ENCODE measurements around the gene ARHGAP26. TPM values are rescaled to one million over a fixed set of nuclear protein-coding genes. Genes with fewer than 3 reads are reported as not detected.

Gene ARHGAP26
- total RNA-seq, 2 donors from 2014 or later, result 27.5 to 80.7 TPM

GRCh38 chr5:143165049-143165880, 395.1 kb downstream of the ARHGAP26 start:
- no peak overlapping the region for H3K4me3 ChIP-seq
- H3K27ac ChIP-seq, result no peak overlapping the region
- DNase-seq (ENCODE audit: low spot score) (no peak), ATAC-seq (ENCODE audit: insufficient number of reproducible peaks, low FRiP score, low read depth) (no peak)
- no peaks in the 10 kb centered on the region for H3K9me3 ChIP-seq
- no peaks in the 10 kb centered on the region for H3K36me3 ChIP-seq
- H3K4me1 ChIP-seq (ENCODE audit: control insufficient read depth in 1 of 2, low read depth in 2 of 2), result peaks cover 0 to 8% of the 10 kb centered on the region in 2 donors
- no peak for TF ChIP-seq CTCF (IDR thresholded peaks at IDR 0.05)
- no peaks in the 10 kb centered on the region for H3K27me3 ChIP-seq (replicated peaks; ENCODE audit: insufficient read depth)

GRCh38 chr5:143166090-143166489, 395.9 kb downstream of the ARHGAP26 start:
- no peaks in the 10 kb centered on the region for H3K36me3 ChIP-seq
- no peak overlapping the region for H3K4me3 ChIP-seq
- H3K27me3 ChIP-seq (replicated peaks; ENCODE audit: insufficient read depth), result no peaks in the 10 kb centered on the region
- DNase-seq (ENCODE audit: low spot score), result no peak
- H3K9me3 ChIP-seq, result no peaks in the 10 kb centered on the region
- H3K27ac ChIP-seq, result no peak overlapping the region
- TF ChIP-seq CTCF (IDR thresholded peaks at IDR 0.05), result no peak
- no peak for ATAC-seq (ENCODE audit: insufficient number of reproducible peaks, low FRiP score, low read depth)
- peaks cover 0 to 10% of the 10 kb centered on the region in 2 donors for H3K4me1 ChIP-seq (ENCODE audit: control insufficient read depth in 1 of 2, low read depth in 2 of 2)

GRCh38 chr5:143166661-143167420, 396.7 kb downstream of the ARHGAP26 start:
- no peaks in the 10 kb centered on the region for H3K9me3 ChIP-seq
- no peak for DNase-seq (ENCODE audit: low spot score)
- H3K27me3 ChIP-seq (replicated peaks; ENCODE audit: insufficient read depth), result no peaks in the 10 kb centered on the region
- no peak for TF ChIP-seq CTCF (IDR thresholded peaks at IDR 0.05)
- H3K27ac ChIP-seq, result no peak overlapping the region
- peaks cover 0 to 10% of the 10 kb centered on the region in 2 donors for H3K4me1 ChIP-seq (ENCODE audit: control insufficient read depth in 1 of 2, low read depth in 2 of 2)
- ATAC-seq (ENCODE audit: insufficient number of reproducible peaks, low FRiP score, low read depth), result no peak
- no peaks in the 10 kb centered on the region for H3K36me3 ChIP-seq
- no peak overlapping the region for H3K4me3 ChIP-seq

GRCh38 chr5:143168171-143168741, 398.1 kb downstream of the ARHGAP26 start:
- no peaks in the 10 kb centered on the region for H3K9me3 ChIP-seq

More at GRCh38 chr5:143168171-143168741, 398.1 kb downstream of the ARHGAP26 start:
- no peaks in the 10 kb centered on the region for H3K27me3 ChIP-seq (replicated peaks; ENCODE audit: insufficient read depth)
- peaks cover 4% of the 10 kb centered on the region for H3K36me3 ChIP-seq
- H3K27ac ChIP-seq, result no peak overlapping the region
- TF ChIP-seq CTCF (IDR thresholded peaks at IDR 0.05), result no peak
- peaks cover 0 to 10% of the 10 kb centered on the region in 2 donors for H3K4me1 ChIP-seq (ENCODE audit: control insufficient read depth in 1 of 2, low read depth in 2 of 2)
- DNase-seq (ENCODE audit: low spot score) (no peak), ATAC-seq (ENCODE audit: insufficient number of reproducible peaks, low FRiP score, low read depth) (no peak)
- no peak overlapping the region for H3K4me3 ChIP-seq

All from thoracic aorta (tissue), 2 donors.